Measurements from ENCODE around the gene PDE4B.
A peak's percentile ranks its signal among the peaks of the same experiment; 100 is the strongest.

PDE4B gene

DNA sequence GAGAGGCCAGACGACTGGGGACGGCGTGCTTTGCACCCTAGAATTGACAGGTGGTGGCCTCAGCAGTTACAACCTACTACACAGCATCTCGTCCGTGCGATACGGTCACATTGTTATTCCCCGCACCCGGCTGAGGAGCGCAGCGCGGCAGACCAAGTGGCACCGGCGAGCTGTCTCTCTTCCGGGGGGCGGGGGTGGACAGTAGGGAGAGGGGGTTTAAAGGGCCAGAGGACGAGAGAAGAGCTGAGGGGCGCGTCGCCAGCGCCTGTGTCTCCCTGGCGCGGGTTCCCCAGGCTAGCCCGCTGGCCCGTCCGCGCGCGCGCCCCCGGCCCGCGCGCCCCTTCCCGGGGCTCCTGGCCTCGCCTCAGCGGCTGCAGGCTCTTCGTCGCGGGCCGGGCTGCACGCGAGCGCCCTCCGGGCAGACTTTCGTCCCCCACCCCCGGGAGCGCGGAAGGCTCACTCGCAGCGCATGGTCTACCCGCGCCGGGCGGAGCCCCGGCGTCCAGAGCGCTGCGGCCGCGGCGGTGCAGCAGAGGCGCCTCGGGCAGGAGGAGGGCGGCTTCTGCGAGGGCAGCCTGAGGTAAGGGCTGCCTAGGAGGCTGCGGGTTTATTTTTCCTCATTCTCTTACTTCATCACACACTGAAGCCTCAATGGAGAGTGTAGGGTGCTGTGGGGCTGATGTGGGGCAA, at the start of gene PDE4B:
TSS of gene PDE4B (plus strand) at position 227 of the 690 bp plus-strand sequence.
- no peak for DNase-seq

DNA sequence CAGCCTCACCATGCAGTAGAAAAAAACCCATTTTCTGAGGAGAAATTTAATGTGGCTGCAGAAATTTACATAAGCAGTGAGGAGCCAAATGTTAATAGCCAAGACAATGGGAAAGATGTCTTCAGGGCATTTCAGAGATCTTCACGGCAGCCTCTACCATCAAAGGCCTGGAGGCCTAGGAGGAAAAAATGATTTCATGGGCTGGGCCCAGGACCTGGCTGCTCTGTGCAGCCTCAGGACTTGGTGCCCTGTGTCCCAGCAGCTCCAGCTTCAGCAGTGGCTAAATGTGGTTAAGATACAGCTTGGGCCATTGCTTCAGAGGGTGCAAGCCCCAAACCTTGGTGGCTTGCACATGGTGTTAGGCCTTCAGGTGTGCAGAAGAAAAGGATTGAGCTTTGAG, 48.0 kb upstream of the PDE4B start:
- DNase-seq = no peak

DNA sequence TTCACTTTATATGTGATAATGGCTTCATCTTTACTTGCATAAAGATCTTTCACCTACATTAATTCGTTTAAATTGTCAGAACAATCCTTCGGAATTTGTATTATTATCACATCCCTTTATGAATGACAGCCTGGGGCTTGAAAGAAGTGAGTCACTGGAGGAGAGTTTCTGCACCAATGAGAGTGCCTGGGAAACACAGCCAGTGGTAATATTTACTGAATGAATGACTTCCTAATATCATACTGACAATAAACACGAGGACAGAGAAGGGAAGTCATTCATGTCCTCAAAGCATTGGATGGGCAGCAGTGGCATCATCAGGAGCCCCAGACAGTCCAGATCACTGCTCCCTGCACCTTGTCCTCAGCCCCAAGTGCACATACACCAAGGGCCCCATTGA, 40.7 kb upstream of the PDE4B start:
- no peak for DNase-seq

DNA sequence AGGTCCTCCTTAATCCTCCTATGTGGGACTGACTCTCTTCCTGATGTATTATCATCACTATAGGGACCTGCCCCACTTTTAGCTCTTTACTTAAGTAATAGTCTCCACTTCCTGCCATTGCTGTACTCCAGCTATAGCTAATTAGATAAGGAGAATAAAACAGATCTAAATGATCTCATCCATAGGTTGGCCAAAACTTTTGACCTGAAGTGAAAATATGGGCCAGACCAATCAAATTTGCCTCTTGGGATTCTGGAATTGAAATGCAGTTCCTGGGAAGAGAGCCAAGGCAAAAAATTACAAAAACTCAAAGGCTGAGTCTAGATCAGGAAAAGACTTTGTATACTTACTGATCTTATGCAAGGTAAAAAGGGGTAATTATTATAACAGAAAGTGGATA, 36.1 kb upstream of the PDE4B start:
- peak; percentile 64 for DNase-seq

DNA sequence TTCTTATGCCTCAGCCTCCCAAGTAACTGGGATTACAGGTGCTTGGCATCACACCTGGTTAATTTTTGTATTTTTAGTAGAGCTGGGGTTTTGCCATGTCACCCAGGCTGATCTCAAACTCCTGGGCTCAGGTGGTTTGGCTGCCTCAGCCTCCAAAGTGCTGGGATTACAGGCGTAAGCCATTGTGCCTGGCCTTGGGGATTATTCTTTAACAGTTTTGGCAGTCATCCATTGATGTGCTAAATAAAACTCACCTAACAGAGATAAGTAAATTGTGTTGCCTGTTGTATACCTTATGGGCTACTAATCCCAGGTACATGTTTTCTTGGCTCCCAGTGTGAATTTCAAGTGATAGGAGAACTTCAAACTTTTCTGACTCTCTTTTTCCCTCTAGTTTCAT, 35.2 kb upstream of the PDE4B start:
- no peak for DNase-seq

DNA sequence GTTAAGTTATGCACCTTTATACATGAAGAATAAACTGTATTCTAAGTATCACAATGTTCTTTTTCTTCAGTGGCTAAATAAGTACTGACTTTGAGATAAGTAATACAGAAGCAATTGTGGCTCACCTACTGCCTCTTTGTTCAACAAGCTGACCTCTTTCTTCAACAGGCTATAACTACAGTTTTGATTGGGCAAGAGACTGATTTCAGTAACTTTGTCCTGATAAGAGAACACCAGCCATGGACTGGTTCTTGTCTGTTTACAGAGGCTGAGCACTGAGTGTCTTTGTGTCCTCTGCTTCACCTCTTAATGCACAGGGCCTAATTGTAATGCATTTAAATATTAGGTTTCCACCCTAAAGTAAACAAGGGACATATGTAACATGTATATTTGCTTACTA, 34.6 kb upstream of the PDE4B start:
- DNase-seq = no peak

DNA sequence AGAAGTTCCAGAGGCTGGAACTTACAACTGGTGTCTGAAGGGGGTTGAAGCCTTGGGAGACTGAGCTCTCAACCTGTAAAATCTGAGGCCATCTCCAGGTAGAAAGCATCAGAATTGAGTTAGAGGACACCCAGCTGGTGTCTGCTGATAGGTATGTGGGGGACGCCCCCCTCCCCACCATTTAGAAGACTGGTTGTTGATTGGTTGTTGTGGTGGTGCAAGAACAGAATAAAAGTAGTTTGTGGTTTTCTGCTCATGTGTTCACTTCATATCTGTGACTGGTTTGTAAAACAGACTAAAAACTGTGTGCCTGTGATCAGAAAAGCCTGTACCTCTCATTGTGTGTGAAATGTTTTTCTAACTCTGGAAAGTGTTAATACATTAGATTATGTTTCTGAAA, 33.2 kb upstream of the PDE4B start:
- DNase-seq = no peak

DNA sequence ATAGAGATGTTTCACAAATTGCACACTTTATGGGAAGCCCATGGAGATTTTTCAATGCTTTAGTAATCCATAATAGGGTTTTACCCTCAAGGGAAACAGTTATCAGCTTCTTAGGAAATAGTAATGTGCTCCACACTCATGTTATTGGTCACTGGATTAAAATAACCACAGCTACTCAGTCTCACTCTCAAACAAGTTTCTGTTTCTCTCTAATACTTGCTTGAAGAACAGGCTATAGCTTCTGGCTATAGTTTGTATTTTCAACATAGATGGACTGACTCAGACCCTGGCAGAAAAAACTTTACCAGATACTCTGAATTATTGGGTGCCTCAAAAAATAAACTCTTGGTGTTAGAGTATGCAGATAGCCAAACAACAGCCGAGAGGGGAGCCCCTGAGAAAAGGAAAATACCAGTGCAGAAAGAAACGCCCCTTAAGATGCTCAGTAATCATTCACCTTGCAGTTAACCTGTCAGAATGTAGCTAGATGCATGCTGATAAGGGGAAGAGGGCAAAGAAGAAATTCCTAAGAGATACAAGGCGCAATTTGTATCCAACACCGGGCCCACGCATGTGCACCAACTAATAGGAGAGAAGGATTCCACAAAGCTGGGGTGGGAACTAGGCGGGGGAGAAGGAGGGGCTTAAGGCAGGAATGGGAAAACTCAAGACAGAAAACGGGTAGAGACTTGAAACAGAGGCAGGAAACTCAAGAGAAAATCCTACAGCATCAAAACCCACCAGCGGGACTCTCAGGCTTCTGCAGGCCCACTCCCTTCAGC, 30.4 kb upstream of the PDE4B start:
- peak; percentile 31 for DNase-seq

DNA sequence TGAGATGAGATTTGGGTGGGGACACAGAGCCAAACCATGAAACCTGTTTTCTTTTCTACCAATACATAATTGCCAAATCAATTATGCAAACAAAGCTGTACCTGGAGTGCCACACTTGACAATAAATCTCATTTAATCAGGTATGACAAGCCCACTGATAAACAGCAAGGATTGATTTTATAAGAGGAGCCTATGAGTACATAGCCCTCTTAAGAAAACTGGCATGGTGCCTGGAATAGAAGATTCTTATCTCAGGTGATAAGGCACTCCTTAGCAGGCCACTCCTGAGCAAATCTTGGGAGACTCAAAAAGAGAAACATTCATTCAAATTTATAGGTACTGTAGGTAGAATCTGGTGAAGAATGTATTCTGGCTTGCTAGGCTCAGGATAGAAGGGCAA, 28.6 kb upstream of the PDE4B start:
- no peak for DNase-seq

DNA sequence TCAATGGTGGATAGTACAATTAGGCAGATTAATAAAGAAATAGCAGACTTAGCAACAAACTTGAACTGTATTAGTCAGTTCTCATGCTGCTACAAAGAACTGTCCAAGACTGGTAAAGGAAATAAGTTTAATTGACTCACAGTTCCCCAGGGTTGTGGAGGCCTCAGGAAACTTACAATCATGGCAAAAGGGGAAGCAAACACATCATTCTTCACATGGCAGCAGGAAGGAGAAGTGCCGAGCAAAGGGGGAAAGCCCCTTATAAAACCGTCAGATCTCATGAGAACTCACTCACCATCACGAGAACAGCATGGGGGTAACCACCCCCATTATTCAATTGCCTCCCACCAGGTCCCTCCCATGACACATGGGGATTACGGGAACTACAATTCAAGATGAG, 27.1 kb upstream of the PDE4B start:
- no peak for DNase-seq

DNA sequence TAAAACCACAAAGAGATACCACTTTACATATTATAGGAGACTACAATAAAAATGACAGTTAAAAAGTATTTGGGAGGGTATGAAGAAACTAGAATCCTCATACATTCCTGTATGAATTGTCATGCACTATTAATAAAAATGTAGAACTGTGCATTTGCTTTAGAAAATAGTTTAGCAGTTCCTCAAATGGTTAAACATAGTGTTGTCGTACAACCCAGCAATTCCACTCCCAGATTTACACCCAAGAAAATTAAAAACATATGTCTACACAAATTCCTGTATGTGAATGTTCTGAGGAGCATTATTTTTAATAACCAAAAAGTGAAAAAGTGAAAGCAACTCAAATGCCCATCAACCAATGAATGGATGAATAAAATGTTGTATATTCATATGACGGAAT, 23.1 kb upstream of the PDE4B start:
- peak; percentile 84 for DNase-seq

DNA sequence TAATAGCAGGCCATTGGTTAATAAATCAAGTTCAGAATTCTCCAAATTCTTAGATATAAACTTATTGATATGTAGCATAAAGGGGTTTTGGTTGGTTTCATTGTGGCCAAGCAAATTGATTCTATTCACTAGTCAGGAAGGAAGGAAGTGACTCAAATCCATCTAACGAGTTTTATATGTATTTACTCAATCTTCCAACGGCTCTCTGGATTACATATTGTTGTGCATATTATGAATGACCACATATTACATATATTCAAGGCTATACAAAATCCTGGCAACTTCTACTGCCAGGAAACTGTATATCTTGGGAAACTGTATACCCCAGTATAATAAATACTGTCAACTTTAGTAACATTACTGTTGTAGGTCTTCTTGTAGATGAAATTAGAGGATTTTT, 20.1 kb upstream of the PDE4B start:
- no peak for DNase-seq

DNA sequence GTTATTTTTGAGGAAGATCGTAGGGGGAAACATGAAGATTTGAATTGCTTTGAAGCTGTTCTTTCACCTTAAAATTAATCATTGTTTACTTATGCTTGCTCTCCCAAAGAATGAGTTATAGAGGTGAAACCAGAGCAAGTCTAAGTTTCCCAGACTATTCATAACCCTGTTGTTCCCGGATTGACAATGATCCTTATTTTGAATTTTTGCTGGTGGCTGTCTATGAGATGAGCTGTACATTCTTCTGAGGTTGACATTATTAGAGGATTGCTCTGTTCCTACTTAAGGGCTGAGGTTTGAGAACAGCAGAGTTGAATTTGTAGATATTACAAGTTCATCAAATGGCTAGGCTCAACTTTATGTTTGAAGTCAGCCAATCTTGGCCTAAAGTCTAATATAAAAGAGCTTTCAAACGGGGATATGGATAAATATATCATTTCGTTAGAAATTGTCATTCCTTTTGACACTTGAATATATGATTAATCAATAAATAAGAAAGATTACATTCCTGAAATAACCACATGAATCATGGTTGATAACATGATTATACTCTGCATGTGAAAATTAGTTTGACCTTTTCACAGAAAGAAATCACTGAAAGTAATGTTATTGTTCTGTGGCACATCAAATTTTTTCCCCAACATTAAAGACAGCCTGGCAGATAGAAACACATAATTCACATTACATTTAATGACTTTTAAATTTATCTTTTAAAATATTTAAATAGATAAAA, 19.1 kb upstream of the PDE4B start:
- peak; percentile 31 for DNase-seq

DNA sequence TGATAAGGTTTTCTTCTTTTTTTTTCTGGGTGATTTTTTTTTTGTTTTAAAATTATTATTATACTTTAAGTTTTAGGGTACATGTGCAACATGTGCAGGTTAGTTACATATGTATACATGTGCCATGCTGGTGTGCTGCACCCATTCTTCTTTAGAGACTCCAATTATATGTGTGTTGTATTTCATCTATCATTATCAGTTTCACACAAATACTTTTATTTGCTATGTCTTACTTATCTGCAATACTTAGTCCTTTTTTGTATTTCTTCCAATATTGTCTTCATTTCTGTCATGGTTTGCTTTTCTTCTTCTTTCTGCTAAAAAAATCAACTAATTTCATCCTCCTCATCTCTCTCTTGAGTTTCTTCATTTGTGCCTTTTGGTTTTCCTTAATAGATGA, 3.9 kb upstream of the PDE4B start:
- DNase-seq = no peak

DNA sequence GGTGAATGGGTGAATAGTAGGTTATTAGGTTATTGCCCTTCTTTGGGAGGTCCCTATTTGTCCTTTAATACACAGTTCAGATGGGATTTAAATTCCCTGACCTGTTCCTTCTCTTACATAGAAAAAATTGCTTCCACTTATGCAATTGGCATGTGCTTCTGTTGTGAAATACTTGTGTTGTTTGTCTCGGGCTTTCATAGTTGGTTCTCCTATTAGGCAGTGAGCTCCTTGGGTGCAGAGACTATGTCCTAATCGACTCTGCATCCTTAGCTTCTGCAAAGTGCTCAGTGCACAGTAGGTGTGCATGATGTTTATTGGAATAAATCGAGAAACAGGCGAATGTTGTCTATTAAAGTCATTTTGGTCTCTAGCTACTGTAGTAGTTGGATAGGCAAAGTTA, 1.3 kb upstream of the PDE4B start:
- no peak for DNase-seq

DNA sequence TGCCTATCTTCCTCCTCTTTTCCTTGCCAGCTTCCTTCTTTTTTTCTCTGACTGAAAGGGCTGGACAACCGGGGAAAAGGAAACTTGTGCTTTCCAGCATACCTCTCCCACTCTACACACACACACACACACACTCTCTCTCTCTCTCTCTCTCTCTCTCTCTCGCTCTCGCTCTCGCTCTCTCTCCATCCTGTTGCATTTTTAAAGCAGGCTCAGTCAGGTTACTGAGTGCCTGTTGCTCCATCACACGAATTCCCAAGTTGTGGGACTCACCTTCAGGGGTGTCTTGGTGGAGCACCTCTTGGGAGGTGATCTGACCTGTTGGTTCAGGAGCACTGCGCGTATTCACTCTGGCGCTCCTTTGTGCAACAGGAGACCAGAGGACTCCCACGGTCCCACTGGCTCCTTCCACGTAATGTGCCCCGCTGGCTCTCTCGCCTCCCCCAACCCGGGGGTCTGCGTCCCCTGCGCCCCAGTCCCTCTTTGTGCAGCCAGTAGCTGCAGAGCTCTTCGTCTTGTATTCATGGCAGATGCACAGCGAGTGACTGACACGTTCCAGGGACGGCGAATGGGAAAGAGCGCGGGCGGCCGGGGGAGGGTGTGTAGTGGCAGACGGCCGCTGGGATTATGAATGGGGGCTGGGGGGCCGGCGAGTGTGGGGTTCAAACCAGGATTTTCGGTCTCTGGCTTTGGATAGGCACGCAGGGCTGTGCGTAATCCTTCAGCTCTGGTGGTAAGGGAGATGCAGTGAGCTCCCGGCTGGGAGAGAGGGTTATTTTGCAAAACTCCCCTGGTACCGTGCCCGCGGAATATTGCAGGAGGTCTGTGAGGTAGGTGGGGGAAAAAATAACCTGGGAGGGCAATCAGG, 660 bp upstream of the PDE4B start:
- no peak for DNase-seq

DNA sequence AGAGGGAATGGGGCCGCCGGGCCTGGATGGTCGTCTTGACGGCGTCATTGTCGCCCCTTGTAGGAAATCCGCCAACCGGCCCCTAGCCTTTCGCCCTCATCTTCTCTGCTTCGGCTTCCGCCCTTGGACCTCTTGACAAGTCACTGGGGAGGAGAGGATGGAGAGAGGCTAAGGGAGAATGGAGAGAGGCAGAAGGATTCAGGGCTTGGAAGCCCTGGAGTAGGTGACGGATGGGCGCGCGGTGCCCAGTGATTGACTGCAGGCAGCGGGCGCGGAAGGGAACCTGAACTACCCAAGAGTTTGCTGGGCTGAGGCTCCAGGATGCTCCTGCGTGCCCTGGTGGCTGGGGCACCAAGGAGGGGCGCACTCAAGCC, 651 bp downstream of the PDE4B start:
- DNase-seq = no peak

DNA sequence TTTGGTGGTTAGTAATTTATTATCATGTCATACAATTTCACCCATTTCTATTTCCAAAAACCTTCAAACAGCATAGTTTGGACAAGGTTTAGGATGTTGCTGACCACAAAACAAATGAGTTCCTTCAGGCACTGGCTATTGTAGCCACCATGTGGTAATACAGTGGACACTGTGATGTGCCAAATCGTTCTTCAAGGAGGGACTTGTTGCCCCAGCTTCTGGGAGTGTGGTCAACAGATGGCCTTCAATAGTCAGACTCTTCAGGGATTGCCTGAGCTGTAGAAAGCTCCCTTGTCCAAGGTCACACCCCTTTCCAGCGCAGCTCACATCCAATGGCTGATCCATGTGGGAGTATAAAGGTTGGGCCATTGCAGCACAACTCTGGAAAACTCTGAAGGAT, 2.6 kb downstream of the PDE4B start:
- no peak for DNase-seq

DNA sequence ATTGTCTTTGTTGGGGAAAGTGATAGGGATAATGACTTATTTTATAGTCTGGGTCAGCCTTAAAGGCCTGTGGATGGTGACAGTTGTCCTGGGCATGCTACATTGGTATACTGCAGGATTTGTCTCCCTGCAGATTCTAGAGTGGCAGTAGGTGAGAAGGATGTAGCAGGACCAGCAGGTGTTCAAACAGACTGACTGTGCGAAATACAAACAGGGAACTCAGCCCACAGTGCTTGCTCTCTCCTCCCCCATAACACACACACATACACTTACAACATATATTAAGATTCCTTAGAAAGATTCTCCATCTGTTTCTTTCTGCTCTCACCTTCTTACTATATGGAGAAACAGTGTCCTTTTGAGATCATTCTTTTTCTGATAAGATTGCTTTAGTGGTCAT, 6.9 kb downstream of the PDE4B start:
- no peak for DNase-seq

DNA sequence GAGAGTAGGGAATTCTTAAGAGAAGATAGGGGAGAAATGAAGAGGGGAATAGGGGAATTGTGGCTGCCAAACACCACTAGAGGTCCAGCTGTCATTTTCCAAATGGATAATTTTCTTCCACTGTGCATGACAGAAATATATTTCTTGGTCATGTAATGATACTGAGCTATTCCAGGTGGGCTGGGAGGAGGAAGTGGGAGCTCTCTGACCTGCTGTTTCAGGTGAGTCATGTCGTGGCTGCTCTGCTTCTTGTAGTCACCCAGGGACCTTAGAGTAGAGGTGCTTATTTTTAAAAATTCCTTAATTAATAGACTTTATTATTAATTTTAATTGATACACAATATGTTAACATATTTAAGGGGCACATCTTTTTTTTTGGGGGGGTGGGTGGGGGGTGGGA, 11.9 kb downstream of the PDE4B start:
- DNase-seq = no peak

DNA sequence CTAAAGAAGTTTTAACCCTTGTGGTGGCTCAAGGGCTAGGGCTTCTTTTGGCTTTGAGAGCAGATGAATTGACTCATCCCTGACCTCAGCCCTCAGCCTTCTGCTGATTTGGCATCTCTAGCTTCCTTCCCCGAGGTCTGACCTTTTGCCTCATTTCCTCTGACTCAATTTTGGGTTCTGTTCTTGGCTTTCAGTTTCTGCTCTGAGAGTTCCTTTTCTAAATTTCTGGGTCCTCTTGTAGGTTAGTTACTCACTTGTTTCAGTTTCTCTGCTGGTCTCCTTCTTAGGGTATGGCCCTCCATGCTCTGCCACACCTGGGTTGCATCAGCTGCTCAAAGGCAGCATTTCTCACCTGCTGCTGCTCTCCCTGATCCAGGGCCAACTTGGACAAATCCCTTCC, 19.4 kb downstream of the PDE4B start:
- peak; percentile 85 for DNase-seq

DNA sequence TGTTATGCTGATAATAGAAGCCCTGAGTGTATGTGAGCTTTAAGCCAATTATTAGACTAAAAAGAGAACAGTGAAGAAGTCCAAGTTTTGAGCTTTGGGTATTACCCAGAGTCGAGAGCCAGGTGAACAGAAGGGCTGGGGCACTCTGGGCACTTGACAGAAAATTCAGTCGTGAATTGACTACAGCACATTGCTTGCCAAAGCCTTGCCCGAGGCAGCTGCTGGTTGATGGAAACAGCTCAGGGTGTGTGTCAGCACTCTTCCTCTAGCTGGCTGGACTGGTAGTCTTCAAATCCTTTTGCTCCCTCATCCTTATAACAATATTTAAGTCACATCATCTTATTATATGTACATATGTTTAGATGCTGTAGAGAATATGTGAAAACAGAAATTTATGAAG, 21.3 kb downstream of the PDE4B start:
- DNase-seq = no peak

DNA sequence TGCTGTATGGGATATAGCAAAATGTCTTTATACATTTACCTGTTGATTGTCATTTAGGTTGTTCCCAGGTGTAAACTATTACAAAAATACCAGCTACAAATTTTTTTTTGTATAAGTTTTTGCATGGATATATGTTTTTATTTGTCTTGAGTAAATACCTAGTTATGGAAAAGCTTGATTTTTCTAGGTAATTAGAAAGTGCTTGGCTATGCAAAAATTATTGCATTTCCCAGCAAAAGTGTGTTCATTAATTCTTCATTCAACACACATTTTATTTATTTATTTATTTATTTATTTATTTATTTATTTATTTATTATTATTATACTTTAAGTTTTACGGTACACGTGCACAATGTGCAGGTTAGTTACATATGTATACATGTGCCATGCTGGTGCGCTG, 22.1 kb downstream of the PDE4B start:
- DNase-seq = no peak
